GM21717 (cell line): ENCODE data around the gene BLTP3A.
A peak's percentile ranks its signal among the peaks of the same experiment; 100 is the strongest.
"Not testable (repeated sequence)": the region's sequence is repeated elsewhere in the genome, so short reads cannot be mapped to it uniquely, and the experiment has no call there.

Source experiments
- ATAC-seq: cut with Tn5 transposase; IDR thresholded peaks from one replicate; pipeline ENCODE4 v1.9.1; 2021; ENCODE audit warnings: mild to moderate bottlenecking, moderate library complexity; ENCODE audit not compliant: unreplicated experiment

Gene BLTP3A

DNA sequence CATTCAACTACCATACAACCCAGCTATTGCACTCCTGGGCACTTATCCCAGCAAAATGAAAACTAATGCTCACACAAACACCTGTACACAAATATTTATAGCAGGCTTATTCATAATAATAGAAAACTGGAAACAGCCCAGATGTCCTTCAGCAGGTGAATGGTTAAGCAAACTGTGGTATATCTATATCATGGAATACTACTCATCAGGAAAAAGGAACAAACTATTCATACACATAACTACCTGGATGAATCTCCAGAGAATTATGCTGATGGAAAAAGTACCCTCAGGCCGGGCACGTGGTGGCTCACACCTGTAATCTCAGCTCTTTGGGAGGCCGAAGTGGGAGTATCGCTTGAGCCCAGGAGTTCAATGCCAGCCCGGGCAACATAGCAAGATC, 3.8 kb upstream of the BLTP3A start:
- no peak for ATAC-seq

DNA sequence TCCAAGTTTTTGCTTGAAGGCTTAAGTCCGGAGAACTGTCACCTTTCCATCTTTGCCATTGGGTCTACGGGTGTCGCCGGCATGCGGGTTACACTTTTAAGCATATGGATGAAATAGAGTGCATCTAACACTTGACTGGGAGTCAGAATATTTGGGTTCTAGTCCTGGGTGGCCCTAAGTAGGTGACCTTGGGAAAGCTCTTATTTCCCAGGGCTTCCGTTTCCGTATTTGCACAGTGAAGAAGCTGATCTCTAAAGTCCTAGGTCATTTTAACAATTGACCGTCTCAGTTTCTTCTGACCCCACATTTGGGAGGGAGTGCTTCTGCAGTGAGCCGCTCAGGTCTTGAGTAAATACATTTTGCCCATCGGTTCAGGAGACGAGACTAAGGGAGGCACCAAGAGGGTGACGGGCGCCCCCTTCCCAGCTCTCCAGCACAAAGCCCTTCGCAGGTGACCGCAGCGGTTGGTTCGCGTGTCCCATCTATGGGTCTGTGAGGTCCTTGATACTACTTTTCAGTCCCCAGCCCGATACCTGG, 651 bp upstream of the BLTP3A start:
- ATAC-seq, result peak; percentile 24

DNA sequence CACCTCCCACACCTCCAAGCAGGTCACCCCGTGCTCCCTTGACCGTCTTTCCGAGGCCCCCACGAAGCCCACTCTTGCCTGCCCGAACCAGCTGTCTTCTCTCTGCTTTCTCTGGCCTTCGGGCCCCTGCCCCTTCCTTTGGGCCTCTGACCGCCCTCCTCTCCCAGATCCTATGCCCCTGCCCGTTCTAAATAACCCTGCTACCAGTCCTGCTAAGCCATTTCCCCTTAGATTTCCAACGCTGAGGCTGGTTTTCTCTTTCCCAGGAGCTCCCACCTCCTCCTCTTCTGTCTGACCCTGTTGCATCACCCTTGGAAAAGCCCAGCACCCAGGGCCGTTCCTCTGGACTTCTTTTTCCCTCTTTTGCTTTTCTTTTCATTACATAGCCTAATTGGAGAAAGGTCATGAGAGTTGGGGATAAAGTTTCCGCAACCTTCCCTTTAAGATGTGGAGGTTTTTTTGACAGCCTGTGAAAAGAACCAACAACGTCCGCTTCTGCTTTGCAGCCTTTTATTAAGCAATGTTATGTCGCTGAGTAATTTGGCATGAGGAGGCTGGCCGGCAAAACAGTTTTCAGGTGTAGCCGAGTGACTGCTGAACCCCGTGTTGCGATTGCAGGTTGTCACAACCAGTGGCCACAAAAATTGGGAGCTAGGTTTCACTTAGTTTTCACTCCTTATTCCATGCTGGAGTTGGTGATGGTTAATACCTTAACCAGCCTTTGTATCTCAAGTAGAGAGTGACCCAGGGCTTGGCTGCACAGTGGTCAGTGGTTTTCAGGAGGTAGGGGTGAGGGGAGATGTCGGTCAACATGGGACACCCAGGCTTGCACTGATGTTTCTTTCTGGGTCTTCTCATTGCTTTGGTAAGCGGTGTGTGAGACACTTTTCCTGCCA, 970 bp downstream of the BLTP3A start:
- peak; percentile 11 for ATAC-seq

DNA sequence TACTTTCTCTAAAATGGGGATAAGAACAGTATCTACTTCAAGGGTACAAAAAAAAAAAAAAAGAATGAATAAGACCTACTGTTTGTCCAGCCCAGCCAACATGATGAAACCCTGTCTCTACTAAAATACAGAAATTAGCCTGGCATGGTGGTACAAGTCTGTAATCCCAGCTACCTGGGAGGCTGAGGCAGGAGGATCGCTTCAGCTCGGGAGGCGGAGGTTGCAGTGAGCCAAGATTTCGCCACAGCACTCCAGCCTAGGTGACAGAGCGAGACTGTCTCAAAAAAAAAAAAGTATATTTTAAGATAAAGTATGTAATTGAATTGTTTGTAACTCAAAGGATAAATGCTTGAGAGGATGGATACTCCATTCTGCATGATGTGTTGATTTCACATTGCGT, 2.0 kb downstream of the BLTP3A start:
- no peak for ATAC-seq

DNA sequence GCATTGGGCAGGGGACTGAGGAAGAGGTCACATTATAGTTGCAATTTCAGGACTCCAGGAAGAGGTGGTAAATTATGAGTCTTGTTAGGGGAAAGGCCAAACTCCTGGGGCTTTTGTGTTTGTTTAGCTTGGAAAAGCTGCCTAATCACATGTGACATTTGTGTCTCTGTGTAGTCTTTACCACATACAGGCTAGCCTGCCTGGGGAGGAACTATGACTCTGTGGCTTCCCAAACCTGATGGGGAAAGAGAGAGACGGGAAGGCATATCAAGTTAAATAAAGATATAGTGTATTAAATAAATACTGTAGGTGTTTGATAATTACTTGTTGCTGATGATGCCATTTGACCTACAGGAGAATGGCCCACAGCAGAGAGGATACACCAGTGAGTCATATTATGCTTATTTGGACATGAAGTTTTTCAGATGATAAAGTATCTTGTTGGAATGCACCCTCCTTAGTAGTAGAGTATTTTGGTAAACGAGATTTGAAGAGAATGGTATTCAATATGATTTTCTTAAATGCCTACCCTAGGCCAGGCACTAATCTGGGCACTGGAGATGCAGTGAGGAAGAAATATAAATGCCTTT, 4.0 kb downstream of the BLTP3A start:
- ATAC-seq, result no peak

DNA sequence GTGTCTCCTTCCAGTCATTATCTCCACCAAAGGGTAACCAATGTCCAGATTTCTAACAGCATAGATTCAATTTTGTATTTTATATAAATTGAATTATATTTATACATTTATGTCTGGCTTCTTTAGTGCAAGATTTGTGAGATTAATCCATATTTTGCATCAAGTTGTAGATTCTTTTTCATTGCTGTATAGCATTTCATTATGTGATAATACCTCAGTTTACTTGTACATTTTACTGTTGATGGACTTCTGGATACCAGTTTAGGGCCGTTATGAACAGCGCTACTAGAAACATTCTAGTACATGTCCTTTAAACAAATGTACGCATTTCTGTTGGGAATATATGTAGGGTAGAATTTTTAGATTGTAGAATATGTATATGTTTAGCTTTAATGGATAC, 6.2 kb downstream of the BLTP3A start:
- ATAC-seq, result no peak

DNA sequence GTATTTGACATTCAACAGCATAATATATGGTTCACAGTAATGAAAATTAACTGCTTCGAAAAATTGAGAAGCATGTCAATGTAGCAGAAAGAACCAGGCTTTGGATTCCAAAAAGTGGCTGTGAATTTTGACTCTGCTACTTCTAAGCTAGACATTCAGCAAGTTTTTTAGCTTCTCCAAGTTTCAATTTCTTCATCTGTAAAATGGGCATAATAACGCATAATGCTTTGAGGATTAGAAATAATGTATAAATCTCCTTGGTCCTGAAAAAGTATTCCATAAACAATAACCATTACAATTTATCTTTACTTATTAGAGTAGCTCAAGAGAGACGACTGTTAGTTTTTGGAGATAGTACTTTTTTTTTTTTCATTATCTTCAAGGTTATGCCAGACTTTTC, 7.7 kb downstream of the BLTP3A start:
- ATAC-seq, result no peak

DNA sequence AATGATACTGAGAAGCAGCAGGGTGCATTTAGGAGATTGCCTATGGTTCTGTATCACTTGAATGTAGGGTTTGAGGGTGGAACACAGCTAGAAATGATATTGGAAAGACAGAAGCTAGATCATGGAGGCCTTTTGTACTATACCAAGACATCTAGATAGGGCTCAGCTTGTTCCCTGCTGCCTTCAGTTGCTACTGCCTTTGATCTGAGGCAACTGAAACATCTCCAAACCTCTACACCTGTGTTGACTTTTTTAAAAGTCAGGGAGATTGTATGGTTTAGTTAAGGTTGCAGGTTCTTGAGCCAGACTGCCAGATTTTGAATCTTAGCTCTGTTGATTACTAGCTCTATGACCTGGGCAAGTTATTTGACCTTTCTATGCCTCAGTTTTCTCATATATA, 12.7 kb downstream of the BLTP3A start:
- ATAC-seq, result no peak

DNA sequence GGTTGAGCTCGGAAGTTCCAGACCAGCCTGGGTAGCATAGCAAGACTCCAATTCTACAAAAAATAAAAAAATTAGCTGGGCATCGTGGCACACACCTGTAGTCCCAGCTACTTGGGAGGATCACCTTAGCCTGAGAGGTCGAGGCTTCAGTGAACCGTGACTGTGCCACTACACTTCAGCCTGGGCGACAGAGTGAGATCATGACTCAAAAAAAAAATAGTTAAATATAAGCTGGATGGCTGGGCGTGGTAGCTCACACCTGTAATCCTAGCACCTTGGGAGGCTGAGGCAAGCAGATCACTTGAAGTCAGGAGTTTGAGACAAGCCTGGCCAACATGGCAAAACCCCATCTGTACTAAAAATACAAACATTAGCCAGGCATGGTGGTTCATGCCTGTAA, 13.2 kb downstream of the BLTP3A start:
- not testable (repeated sequence) for ATAC-seq

DNA sequence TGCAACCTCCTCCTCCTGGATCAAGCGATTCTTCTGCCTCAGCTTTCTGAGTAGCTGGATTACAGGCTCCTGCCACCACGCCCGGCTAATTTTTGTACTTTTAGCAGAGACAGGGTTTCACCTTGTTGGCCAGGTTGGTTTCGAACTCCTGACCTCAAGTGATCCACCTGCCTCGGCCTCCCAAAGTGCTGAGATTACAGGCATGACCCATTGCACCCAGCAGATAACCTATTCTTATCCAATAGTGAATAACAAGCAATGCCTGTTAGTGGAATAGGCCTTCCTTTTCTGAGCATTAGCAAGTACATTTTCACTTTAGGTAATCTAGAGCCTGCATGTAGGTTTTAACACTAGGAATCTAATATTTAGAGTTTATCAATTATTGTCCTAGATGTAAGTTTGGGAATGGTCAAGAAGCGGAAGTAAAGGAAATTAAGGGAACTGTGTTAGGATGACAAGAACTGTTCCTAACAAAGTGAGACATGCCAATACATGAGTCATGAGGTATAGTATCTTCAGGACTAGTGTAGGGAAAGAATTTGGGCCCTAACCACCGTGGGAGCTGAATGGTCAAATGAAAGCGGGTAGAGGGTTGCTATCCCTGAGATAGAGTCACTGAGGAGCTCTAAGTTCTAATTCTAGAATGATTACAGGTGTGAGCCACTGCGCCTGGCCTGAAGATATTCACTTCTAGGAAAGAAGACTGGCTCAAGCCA, 15.0 kb downstream of the BLTP3A start:
- ATAC-seq, result no peak

DNA sequence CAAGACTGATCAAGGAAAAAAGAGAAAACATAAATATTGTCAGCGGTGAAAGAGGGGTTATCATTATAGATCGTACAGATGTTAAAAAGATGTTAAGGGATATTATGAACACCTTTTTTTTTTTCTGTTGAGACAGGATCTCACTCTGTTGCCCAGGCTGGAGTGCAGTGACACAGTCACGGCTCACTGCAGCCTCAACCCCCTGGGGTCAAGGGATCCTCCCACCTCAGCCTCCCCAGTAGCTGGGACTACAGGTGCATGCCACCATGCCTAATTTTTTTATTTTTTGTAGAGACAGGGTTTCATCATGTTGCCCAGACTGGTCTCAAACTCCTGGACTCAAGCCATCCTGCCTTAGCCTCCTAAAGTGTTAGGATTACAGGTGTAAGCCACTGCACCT, 16.6 kb downstream of the BLTP3A start:
- not testable (repeated sequence) for ATAC-seq

DNA sequence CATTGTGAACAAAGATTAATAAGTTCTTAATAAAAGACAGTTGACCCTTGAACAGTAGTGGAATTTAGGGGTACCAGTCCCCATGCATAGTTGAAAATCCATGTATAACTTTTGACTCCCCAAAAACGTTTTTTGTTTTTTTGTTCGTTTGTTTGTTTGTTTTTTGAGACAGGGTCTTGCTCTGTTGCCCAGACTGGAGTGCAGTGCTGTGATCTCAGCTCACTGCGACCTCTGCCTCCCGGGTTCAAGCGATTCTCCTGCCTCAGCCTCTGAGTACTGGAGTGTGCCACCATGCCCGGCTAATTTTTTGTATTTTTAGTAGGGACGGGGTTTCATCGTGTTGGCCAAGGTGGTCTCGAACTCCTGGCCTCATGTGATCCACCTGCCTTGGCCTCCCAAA, 17.5 kb downstream of the BLTP3A start:
- not testable (repeated sequence) for ATAC-seq

DNA sequence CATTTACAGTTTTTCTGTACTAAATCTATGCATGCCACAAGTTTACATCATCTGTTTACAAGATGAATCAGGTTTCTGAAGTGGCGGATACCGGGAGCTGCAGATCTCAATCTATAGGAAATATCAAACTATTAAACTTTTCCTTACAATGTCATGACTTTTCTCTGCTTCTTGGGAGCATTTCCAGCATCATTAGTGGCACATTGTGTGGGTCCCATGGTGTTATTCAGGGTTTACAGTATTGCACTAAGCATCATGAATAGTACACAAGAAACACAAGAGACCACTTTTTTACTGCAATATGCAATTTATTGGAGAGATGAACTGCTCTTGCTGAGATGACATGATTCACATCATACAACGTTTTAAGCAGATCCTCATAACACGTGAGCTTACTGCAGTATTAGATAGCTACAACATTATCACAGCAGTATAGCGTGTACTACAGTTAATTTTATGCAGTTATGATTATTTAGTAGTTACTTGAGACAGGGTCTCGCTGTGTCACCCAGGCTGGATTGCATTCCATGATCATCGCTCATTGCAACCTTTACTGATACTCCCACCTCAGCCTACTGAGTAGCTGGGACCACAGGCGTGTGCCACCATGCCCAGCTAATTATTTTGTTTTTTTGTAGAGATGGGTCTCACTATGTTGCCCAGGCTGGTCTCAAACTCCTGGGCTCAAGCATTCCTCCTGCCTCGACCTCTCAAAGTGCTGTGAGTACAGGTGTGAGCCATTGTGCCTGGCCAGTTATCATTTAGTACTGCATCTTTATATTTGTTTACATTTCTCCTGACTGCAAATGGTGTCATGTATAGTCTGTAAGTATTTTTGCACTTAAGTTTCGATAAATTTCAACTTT, 18.4 kb downstream of the BLTP3A start:
- ATAC-seq, result no peak

DNA sequence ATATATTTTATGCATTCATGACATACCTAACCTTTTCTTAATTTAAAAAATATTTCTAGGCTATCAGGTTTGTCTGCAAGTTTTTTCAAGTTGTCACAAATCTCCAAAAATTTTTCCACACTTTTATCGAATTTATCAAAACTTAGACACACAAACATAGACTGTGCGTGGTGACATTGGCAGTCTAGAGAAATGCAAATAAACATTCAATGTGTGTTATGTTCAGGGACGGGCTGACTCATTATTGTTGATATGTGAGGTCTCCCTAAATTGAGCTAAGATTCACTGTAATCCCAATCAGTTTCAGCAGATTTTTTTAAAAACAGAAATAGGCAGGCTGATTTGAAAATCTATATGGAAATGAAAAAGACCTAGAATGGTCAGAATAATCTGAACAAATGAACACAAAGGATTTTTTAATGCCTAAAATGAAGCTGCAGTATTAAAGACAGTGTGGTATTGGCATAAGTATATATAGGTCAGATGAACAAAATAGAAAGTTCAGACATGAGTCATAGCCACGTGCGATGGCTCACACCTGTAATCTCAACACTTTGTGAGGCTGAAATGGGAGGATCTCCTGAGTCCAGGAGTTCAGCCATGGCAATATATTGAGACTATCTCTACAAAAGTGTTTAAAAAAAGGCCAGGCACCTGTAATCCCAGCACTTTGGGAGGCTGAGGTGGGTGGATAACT, 19.2 kb downstream of the BLTP3A start:
- ATAC-seq, result peak; percentile 76

DNA sequence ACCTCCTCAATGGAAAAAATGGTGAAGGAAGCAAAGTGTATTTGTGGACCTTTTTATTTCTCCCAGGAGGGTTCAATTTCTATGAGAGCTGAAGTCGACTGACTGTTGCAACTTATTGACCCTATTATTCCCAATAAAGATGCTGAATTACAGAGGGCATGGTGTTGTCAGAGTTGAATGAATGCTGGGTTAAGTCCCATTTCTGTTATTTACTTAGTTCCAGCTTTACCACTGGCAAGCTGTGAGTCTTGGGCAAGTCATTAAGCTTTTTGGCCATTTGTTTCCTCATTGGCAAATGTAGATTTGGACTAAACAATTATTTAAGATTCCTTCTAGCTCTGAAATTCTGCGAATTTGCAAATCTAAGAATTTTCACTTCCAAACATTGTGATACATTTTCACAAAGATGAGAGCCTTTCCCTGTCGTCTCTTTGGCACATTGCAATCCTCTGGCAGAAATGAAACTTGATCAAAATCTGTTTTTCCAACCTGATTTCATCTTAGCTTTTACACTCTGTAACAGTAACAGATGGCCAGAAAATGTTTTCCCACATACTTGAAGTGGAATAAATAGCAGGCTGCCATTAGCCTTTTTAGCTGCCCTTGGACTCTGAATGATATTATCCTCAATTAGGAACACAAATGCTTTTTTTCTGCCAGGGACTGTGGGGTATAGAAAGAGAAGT, 21.3 kb downstream of the BLTP3A start:
- no peak for ATAC-seq

DNA sequence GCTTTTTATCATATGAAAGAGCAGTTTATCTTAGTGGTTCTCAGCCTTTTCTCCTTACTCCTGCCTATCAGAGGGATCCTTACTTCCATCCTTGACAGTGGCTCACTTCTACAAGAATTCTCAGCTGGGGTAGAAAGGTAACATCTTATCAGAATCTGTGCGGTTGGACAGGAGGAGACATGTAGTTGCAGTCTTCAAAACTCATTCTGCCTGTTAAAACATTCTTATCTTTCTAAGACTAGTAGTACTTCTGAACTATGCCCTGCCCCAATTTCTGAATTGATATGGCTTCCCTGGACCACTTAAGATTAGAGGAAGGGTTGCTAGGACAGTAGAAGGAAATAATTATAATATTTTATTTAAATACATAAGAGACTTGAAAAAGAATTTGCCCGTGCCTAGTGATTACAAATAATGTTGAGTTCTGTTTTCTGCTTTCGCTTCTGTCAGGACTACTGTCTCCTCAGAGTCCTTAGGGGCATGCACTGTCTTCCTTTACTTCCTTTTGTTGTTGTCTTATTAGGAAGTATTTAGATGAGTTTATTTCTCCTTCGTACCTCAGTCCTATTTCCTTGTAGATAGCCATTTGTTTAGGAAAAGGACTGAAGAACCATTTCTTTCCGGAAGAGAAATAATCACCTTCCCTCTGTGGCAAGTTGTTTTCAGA, 24.9 kb downstream of the BLTP3A start:
- ATAC-seq, result no peak

DNA sequence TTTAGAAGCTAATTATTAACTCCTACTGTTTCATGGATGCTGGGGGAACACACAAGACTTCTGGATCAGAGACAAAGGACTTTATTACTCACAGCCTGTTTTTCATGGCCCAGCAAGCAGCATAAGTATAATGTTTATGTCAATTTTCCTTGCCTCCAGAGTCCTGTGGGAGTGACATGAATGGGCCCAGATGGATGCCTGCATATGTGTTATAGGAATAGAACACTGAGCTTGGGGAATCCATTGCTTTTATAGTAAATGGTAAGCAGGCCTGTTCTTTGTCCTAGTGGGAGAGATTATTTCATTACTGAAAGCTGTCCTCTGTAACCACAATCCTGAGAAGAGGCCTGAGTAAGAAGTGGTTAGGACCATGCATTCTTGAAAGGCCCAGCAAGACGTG, 25.6 kb downstream of the BLTP3A start:
- ATAC-seq, result no peak

DNA sequence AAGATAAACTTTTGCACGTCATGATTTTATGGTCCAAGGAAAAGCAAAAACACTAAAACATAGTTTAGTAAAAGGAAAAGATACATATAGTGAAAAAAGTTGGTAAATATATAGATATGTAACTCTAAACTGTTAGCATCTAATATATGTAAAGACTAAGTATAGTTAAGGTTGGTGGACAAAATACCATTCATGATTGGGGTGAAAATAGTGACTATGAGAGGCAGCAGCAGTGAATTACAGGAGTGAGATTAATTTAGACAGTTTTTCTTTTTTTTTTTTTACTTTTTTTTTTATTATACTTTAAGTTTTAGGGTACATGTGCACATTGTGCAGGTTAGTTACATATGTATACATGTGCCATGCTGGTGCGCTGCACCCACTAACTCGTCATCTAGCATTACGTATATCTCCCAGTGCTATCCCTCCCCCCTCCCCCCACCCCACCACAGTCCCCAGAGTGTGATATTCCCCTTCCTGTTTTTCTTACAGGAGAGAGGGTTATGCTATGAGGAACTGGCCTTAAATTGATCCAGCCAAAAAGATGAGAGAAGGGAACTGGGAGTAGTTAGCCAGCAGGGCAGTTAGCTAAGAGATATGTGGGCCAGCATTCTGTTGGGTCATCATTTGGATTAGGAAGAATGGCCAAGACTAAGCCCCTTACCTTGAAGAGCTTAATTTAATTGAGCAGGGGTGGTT, 27.1 kb downstream of the BLTP3A start:
- not testable (repeated sequence) for ATAC-seq
